ENCODE data around the gene AMZ2.

Gene AMZ2

DNA sequence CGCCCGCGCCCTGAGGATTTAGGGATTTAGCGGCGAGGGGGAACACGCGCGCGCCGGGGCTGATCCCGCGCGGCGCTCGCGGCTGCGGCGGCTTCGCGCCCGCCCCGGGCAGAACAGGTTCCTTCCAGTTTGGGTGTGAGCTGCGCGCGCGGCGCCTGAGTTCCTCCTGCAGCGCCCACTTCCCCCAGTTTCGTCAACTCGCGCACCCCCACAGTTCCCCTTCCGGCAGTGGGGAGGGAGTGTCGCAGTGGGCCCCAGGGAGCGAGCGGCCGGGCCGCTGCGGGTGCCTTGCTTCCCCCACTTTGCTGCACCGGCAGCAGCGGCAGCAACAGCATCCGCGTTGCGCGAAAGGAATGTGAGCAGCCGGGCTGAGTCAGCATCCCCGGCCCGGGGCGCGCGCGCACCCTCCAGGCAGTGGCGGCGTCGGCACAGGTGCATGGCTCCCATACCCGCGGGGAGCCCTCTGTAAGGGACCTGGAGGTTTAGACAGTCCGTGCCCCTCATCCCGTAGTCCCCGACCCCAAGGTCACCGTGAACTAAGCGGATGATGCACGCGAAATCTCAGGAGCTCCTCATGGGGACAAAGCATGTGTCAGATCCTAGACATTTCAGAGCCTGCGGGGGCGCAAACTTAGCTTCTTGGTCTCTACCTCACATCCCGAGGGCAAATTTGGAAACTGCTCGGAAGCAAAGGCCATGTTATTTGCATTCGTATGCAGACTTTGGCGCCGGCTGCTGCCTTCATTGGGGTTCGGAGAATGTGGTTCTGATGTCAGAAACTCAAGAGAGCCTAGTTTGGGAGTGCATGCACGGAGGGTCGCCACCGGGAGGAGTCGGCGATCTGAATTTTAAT lies 44.2 kb downstream of the AMZ2 start:
- DNase-seq (ENCODE audit: low spot score), result peak; percentile 84

DNA sequence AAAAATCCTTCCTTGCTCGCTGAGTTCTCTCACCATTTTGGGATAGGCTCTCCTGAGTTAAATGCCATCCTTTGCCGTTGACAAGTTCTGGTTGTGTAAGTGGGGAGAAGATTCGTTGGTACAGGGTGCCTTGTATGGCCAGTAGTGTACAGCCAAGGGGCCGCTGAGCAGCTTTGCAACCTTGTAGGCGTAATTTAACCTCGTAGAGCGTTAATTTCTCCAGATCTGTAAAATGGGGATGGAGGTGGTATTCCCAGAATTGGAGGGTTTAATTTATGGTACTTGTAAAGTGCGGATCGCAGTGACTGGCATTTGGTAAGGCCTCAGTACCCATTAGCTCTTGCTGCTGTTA lies 44.8 kb downstream of the AMZ2 start:
- DNase-seq (ENCODE audit: low spot score), result no peak

DNA sequence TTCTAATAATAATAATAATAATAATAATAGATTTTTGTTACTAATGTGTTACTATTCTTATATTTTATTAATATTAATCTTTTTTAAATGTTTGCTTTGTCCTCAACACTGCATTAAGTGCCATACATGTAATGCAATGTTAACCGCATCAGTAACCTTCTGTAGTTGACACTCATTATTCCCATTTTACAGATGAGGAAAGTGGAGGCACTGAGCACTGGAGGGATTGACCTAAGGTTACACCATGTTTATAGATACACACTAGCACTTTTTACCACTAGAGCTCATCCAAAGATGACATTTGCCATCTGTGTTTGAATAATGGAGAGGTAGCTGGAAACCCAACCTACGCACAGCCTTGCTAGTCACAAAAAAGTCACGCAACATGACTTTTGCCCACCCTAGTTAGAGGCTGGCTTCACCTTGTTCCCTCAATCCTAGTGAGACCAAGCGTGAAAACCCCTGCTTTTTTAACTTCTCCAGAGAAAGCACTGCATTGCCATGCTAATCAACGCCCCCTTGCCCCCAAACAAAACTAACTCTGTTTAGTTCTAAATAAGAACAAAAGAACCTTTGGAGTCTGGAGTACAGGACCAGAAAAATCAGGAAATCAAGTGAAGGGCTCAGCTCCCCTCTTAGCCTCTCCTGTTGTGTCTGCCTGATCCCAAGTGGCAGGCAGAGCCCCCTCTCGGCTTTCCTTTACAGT lies 45.8 kb downstream of the AMZ2 start:
- DNase-seq (ENCODE audit: low spot score), result no peak

DNA sequence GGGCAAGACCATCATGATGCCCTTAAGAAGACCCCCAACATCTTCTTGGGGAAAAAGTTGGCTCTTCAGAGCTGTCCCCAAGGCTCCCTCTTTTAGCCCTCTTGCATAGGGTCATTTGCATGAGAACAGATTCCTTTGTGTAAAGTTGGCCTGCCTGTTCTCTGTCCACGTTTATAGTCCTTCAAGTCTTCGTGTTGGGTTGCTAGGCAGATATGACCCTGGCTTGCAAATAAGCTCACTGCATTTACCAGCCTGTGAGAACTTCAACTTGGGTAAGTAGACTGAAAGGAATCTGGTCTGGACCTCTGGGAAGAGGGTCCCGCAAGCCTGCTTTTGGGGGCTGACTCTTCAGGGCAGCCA lies 46.3 kb downstream of the AMZ2 start:
- no peak for DNase-seq (ENCODE audit: low spot score)

- DNase-seq (ENCODE audit: low spot score), result no peak
These were observed 46.8 kb downstream of the AMZ2 start for GRCh38 chr17:68294617-68295016.

DNA sequence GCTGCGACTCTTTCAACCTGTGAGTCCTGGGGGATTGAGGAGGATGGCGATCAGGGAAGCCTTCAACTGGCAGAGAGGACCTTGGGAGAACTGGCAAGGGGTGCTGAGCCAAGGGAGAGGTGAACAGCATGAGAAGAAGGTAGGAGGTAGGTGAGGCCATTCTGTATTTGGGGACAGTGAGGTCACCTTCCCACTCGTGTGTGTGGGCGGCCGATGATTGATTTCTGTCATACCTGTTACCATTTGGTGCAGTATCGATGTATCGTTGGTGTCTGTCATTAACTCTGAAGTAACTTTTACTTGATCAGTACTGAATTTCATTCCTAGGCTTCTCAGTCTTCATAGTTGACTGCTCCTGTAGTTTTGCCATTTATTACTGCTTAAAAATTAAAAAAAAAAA lies 47.2 kb downstream of the AMZ2 start:
- no peak for DNase-seq (ENCODE audit: low spot score)

GRCh38 chr17:68296217-68297191 lies 48.7 kb downstream of the AMZ2 start:
- DNase-seq (ENCODE audit: low spot score), result no peak

DNA sequence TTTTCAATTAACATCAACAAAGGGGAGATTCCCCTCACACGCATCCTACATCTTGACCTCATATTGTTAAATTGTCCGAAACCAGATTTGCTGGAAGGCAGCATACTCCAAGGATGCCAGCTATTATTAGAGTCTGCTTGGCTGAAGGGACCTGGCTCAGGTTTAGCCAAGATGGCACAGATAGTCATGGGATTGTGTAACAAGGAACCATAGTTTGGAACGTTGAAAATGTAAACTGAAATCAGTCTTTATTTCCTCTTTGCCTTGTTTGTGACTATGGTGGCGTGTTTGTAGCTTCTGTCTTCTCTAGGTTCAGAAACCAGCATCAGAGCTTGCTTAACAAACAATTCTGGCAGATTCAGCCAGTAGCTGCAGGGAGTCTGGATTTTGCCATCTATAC lies 49.4 kb downstream of the AMZ2 start:
- DNase-seq (ENCODE audit: low spot score), result no peak

- no peak for DNase-seq (ENCODE audit: low spot score)
These were observed 50.8 kb downstream of the AMZ2 start for GRCh38 chr17:68298601-68299000.

GRCh38 chr17:68299817-68300216 lies 52.0 kb downstream of the AMZ2 start:
- no peak for DNase-seq (ENCODE audit: low spot score)

DNA sequence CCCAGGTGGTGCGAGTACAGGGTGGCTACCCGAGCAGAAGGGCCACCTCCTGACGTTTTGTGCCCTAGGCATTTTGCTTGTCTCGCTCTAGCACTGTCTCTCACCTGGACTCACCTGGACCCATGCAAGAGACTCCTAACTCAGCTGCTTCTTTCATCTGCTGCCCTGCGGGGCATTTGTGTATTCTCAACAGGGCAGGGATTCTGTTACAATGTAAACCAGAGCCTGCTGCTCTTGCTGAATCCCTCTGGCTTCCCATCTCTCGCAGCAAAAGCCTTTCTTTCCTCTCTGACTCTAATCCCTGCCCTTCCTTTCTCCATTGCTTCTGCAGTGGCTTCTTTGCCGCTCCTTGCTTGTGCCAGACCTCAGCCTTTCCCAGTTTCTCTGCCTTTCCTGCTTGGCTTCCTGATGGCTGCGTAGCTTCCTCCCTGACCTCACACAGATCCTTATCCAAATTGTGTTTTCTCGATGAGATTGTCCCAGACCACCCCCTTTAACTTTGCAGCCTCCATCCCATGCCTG lies 53.7 kb downstream of the AMZ2 start:
- no peak for DNase-seq (ENCODE audit: low spot score)

GRCh38 chr17:68302066-68302564 lies 54.3 kb downstream of the AMZ2 start:
- no peak for DNase-seq (ENCODE audit: low spot score)

DNA sequence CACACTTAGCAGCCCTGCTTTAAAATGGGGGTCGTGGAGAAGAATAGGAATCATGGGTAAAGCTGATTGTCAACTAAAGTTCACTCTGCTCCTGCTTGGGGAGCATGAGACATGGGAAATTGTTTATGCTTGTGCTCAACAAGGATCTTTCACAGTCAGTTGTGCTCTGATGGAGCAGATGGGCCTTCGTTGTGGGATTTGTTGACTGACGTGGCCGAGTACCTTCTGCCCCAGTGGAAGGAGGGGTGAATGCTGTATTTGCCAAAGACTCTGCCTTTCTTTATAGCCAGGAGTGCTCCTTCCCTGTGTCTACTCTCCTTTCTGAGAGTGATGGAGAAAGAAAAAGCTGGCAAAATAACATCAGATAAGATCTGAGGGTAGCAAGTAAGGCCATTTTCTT lies 54.8 kb downstream of the AMZ2 start:
- no peak for DNase-seq (ENCODE audit: low spot score)

GRCh38 chr17:68304706-68305105 lies 56.9 kb downstream of the AMZ2 start:
- DNase-seq (ENCODE audit: low spot score), result no peak

- DNase-seq (ENCODE audit: low spot score), result no peak
These were observed 57.3 kb downstream of the AMZ2 start for GRCh38 chr17:68305142-68305541.

Measured in HuH-7 (cell line).